HTERT RPE-1 (cell line): ENCODE data around the gene IQGAP3.
"Not testable (repeated sequence)": the region's sequence is repeated elsewhere in the genome, so short reads cannot be mapped to it uniquely, and the experiment has no call there.

ENCODE experiments used
- in situ Hi-C: fragments of 300-500 bp; cut with MboI; formaldehyde crosslinking; loops from 4 replicates; pipeline ENCODE4 v1.14.3; 2020; ENCODE audit warnings: low sequenced_read_pairs

The IQGAP3 gene

GRCh38 chr1:156592910-156593660 lies 20.7 kb upstream of the IQGAP3 start:
- in situ Hi-C loops: no loop called here

DNA sequence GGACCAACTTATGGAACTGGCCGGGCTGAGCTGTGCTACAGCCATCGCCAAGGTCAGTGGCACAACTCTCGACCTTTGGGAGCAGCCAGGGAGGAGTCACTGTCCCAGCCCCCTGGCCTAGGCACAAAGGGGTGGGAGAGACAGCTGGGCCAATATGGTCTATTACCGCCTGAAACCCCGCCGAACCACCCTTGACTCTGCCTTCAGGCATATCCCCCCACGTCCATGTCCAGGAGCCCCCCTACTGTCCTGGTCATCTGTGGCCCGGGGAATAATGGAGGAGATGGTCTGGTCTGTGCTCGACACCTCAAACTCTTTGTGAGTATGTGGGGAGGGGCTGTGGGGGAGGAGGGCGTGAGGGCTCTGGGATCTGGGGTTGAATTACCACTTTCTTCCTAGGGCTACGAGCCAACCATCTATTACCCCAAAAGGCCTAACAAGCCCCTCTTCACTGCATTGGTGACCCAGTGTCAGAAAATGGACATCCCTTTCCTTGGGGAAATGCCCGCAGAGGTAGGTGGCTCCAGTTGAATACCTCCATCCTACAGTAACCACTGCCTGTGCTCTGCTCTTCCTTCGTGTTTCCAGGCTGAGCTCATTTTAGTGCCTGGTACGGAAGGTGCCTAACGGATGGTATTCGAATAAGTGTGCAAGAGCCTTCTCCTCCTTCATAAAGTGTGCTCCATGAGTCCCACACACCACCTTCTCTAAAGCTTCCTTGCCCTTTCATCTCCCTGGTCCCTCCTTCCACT lies 20.0 kb upstream of the IQGAP3 start:
- in situ Hi-C loops: no loop called here

DNA sequence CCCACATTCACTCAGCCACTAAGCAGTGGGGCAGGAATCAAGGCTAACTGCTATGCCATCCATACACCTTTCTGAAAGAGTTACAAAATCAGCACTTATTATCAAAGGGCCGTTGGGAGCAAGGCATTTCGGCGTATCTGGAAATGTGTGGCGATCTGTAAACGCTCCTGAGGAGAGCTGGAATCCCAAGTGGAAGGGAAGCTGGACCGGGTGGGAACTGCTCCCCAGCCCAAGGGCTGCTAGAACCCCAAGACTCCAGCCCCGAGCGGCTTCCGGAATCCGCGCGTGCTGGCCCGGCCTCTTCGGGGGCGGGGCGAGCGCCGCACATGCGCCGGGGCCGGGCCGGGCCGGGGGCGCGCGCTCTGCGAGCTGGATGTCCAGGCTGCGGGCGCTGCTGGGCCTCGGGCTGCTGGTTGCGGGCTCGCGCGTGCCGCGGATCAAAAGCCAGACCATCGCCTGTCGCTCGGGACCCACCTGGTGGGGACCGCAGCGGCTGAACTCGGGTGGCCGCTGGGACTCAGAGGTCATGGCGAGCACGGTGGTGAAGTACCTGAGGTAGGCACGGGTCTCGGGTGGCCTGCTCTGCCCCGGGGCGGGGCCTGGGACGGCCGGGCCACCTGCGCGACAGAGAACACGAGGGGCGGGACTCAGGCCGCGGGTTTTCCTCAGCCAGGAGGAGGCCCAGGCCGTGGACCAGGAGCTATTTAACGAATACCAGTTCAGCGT lies 19.2 kb upstream of the IQGAP3 start, which contains the start of gene NAXE:
NAXE (plus strand) TSS at position 345 of the 726 bp plus-strand sequence; CDS start at position 374, 29 bp downstream.
- in situ Hi-C loops: no loop called here

DNA sequence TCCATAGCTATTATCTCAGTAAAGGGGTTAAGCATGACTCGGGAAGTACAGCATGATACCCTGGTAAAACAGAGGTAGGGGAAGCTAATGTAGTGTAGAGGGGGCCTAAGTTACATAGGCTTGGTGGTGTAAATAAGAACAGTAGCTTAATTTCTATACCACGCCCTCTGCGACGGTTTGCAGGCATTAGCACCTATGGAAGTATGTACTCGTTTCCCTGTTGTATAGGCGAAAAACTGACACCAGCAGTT lies 18.7 kb upstream of the IQGAP3 start:
- in situ Hi-C loops: no loop called here

DNA sequence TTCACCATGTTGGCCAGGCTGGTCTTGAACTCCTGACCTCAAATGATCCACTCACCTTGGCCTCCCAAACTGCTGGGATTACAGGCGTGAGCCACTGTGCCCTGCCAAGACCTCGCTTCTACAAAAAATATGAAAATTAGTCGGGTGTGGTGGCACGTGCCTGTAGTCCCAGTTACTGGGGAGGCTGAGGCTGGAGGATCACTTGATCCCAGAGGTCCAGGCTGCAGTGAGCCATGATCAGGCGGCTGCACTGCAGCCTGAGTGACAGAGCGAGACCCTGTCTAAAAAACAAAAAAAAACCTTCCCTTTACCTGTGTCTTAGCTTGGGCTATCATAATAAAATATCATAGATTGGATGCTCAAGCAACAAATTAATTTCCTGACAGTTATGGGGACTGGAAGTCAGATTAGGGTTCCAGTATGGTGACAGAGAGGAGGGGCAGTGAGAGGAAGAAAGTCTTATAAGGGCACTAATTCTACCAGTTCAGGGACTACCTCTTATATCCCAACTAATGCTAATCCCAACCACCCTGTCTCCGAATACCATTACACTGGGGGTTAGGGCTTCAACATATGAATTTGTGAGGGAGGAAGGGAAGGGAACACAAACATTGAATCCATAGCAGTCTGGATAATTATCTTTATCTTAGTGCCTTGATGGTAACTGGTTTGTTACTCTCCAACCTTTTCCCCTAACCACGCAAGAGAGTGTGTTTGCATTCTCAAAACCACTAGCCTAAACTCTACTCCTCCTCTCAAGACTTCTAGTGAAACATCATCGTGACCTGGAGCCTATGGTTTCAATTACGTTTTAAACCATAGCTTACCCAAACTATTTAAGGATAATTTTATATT lies 18.2 kb upstream of the IQGAP3 start:
- in situ Hi-C loops: no loop called here

- in situ Hi-C loops: no loop called here
These were observed 17.2 kb upstream of the IQGAP3 start for GRCh38 chr1:156589546-156589945.

DNA sequence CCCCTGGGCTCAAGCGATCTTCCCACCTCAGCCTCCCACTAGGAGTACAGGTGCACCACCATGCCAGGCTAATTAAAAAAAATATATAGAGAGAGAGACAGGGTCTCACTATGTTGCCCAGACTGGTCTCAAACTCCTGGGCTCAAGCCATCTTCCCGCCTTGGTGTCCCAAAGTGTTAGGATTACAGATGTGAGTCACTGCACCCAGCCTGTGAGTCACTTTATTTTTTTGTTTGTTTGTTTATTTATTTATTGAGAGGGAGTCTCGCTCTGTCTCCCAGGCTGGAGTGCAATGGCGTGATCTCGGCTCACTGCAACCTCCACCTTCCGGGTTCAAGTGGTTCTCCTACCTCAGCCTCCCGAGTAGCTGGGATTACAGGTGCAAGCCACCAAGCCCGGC lies 15.6 kb upstream of the IQGAP3 start:
- in situ Hi-C loops: not testable (repeated sequence)

DNA sequence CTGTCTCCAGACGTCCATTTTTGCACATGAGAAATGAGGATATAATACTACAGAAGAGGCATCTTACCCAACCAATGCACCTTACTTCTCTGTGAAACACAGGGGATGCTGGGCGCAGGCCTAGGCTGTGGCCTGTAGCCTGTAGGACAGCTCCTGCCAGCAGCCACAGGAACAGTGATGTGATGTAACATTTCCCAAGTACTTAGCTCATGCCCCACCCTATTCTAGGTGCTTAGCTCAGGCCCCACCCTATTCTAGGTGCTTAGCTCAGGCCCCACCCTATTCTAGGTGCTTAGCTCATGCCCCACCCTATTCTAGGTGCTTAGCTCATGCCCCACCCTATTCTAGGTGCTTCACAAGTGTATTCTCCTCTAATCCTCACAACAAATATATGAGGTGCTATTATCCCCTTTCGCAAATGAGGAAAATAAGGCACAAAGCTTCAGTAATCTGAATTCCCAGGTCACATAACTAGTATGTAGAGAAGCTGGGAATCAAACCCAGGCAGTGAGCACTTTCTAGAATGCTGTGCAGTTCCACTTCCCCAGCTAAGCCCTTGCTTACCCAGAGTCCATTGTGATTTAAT lies 14.6 kb upstream of the IQGAP3 start:
- in situ Hi-C loops: no loop called here

DNA sequence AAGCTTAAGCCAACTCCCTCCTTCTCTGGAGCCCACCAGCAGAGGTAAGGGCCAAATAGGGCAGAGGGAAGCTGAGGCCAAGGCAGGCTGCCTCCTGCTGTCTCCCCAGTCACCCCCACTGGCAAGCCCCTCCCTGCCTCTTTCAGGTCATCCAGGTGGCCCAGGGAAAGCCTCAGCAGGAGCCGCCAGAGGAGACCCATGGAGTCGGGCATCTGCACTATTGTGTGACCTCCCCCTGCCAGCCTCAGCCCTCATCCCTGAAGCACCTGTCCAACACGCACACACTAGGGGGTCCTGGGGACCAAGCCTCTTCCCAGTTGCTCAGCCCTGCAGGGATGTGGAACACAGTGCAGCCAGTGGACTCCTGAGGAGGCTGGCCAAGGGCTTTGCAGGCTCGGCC lies 14.0 kb upstream of the IQGAP3 start:
- in situ Hi-C loops: no loop called here

- in situ Hi-C loops: no loop called here
These were observed 12.4 kb upstream of the IQGAP3 start for GRCh38 chr1:156584813-156585212.

GRCh38 chr1:156583821-156584622 lies 11.7 kb upstream of the IQGAP3 start:
- in situ Hi-C loops: no loop called here

GRCh38 chr1:156582388-156583017 lies 10.1 kb upstream of the IQGAP3 start:
- in situ Hi-C loops: no loop called here

DNA sequence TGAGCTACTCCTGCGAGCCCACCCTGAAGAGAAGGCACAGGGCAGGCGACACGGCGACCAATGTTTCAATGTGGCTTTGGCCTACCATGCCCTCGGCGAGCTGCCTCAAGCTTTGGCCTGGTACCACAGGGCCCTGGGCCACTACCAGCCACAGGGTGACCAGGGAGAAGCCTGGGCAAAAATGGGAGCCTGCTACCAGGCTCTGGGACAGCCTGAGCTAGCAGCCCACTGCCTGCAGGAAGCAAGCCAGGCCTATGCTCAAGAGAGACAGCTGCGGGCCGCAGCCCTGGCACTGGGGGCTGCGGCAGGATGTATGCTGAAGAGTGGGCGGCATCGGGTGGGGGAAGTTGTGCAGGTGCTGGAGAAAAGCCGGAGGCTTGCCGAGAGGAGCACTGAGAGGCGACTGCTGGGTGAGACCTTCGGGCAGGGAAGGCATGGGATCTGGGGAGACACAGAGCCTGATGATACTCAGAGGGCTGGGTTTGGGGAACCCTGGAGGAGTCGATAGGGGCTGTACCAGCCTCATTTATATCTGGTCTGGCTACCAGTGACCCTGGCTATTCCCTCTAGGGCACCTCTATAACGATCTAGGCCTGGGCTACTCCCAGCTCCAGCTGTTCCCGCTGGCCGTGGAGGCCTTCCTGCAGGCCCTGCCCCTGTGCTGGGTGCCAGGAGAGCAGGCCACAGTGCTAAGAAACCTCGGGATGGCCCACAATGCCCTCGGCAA lies 9.5 kb upstream of the IQGAP3 start:
- in situ Hi-C loops: no loop called here

GRCh38 chr1:156579472-156579871 lies 7.1 kb upstream of the IQGAP3 start, which contains the start of gene TTC24:
TTC24 (plus strand) TSS chr1:156579723; CDS start chr1:156581365, 1,642 bp downstream.
- in situ Hi-C loops: no loop called here

- in situ Hi-C loops: no loop called here
These were observed 5.7 kb upstream of the IQGAP3 start for GRCh38 chr1:156578055-156578454.

- in situ Hi-C loops: no loop called here
These were observed 5.2 kb upstream of the IQGAP3 start for GRCh38 chr1:156577550-156577949.

GRCh38 chr1:156574039-156574633 lies 1.8 kb upstream of the IQGAP3 start:
- in situ Hi-C loops: no loop called here

GRCh38 chr1:156572663-156573018 lies 276 bp upstream of the IQGAP3 start:
- in situ Hi-C loops: no loop called here
